Measurements from ENCODE around the gene EPHA10.

DNA sequence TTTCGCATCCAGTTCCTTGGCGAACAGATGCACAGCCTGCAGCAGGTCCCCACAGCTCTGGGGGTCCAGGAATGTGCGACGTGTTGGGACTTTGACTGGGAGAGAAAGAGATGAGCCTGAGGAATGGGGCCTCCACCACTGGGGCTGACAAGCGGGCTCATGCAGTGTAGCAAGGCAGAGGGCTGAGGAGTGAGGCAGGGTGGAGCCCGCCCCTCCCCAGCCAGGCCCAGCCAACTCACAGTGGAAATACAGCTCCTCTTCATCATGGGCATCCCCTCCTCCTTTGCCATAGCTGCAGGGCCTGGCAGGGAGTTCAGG is 41.9 kb downstream of the EPHA10 start:
- no peak for TF ChIP-seq EZH2 (IDR thresholded peaks at IDR 0.05; ENCODE audit: low read depth)
- TF ChIP-seq, protein P1, sequence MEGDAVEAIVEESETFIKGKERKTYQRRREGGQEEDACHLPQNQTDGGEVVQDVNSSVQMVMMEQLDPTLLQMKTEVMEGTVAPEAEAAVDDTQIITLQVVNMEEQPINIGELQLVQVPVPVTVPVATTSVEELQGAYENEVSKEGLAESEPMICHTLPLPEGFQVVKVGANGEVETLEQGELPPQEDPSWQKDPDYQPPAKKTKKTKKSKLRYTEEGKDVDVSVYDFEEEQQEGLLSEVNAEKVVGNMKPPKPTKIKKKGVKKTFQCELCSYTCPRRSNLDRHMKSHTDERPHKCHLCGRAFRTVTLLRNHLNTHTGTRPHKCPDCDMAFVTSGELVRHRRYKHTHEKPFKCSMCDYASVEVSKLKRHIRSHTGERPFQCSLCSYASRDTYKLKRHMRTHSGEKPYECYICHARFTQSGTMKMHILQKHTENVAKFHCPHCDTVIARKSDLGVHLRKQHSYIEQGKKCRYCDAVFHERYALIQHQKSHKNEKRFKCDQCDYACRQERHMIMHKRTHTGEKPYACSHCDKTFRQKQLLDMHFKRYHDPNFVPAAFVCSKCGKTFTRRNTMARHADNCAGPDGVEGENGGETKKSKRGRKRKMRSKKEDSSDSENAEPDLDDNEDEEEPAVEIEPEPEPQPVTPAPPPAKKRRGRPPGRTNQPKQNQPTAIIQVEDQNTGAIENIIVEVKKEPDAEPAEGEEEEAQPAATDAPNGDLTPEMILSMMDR (conservative IDR thresholded peaks at IDR 0.05), result no peak
